ENCODE data around the gene NOXA1.
"Not testable (repeated sequence)": the region's sequence is repeated elsewhere in the genome, so short reads cannot be mapped to it uniquely, and the experiment has no call there.

Gene NOXA1, protein sequence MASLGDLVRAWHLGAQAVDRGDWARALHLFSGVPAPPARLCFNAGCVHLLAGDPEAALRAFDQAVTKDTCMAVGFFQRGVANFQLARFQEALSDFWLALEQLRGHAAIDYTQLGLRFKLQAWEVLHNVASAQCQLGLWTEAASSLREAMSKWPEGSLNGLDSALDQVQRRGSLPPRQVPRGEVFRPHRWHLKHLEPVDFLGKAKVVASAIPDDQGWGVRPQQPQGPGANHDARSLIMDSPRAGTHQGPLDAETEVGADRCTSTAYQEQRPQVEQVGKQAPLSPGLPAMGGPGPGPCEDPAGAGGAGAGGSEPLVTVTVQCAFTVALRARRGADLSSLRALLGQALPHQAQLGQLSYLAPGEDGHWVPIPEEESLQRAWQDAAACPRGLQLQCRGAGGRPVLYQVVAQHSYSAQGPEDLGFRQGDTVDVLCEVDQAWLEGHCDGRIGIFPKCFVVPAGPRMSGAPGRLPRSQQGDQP

DNA sequence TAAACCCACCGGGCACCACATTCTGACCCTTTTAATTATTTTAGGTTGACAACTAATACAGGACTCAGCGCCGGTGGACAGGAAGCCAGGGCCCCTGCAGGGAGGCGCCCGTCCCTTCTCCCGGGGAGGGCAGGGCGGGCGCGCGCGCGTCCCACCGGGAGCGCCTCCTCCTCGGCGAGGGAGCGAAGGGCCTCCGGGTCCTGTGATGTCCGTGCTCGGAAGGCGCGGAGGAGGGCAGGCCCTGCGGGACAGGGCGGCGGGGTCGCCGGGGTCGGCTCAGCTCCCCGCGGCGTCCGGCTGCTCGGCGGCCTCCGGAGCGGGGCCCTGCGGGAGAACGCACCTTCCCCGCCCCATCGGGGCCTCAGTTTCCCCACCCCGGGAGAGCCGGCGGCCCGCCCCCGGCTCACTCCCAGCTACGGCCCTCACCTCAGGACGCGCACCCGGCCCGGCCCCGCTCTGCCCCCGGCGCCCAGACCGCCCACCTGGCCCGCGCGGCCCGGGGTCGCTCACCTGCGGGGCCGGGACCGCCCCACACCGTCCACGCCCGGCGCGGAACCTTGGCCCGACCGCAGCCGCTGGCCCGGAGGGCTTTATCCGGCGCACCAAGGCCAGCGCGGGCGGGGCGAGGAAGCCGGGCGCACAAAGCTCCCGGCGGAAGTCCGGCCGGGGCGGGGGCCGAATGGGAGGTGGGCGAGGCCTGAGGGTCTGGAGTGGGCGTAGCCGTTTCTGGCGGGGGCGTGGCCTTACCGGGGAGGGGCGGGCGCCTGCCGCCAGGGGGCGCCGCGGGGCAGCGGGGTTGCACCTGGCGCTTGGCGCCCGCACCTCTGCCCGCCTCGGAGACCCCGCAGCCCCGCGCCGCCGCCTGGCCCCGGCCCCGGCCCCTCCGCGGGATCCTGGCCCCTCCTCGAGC is at the start of gene NOXA1, which contains the start of gene EXD3:
NOXA1 (plus strand) TSS at position 790 of the 910 bp plus-strand sequence. CDS start 137 bp downstream, outside the sequence.
EXD3 (minus strand) TSS at position 559 of the 910 bp plus-strand sequence. CDS start 27,805 bp downstream, outside the sequence.
- peak; percentile 70 for DNase-seq (ENCODE audit: low read depth)
- TF ChIP-seq, protein P1, sequence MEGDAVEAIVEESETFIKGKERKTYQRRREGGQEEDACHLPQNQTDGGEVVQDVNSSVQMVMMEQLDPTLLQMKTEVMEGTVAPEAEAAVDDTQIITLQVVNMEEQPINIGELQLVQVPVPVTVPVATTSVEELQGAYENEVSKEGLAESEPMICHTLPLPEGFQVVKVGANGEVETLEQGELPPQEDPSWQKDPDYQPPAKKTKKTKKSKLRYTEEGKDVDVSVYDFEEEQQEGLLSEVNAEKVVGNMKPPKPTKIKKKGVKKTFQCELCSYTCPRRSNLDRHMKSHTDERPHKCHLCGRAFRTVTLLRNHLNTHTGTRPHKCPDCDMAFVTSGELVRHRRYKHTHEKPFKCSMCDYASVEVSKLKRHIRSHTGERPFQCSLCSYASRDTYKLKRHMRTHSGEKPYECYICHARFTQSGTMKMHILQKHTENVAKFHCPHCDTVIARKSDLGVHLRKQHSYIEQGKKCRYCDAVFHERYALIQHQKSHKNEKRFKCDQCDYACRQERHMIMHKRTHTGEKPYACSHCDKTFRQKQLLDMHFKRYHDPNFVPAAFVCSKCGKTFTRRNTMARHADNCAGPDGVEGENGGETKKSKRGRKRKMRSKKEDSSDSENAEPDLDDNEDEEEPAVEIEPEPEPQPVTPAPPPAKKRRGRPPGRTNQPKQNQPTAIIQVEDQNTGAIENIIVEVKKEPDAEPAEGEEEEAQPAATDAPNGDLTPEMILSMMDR (IDR thresholded peaks at IDR 0.05; ENCODE audit: low read depth, low read length, missing control alignments), result peak; percentile 52
- H3K4me3 ChIP-seq (ENCODE audit: low read depth, low read length), result peak within 1 kb of the TSS; percentile 66
- in situ Hi-C loops (cut with HindIII; ENCODE audit: low sequenced_read_pairs), result no loop called here

DNA sequence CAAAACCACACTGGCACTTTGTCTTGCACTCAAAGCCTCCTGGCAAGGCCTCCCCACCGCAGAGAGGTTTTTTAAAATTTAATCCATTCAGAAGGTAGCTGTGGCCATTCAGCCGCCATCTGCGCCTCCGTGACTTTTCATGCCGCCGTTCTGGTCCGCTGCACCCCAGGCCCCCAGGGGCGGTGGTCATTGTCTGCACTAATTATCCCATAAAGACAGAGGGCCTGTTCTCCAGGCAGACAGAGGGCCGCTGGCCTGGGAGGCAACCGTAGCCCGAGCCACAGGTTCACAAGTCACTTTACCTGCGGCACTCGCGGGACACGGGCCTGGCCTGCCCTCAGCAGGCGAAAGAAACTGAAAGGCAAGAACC is 49.6 kb upstream of the NOXA1 start:
- H3K4me3 ChIP-seq (ENCODE audit: low read depth, low read length), result no peak overlapping the region
- in situ Hi-C loops (cut with HindIII; ENCODE audit: low sequenced_read_pairs), result no loop called here
- no peak for DNase-seq (ENCODE audit: low read depth)
- TF ChIP-seq, protein P1 (IDR thresholded peaks at IDR 0.05; ENCODE audit: low read depth, low read length, missing control alignments), result no peak

DNA sequence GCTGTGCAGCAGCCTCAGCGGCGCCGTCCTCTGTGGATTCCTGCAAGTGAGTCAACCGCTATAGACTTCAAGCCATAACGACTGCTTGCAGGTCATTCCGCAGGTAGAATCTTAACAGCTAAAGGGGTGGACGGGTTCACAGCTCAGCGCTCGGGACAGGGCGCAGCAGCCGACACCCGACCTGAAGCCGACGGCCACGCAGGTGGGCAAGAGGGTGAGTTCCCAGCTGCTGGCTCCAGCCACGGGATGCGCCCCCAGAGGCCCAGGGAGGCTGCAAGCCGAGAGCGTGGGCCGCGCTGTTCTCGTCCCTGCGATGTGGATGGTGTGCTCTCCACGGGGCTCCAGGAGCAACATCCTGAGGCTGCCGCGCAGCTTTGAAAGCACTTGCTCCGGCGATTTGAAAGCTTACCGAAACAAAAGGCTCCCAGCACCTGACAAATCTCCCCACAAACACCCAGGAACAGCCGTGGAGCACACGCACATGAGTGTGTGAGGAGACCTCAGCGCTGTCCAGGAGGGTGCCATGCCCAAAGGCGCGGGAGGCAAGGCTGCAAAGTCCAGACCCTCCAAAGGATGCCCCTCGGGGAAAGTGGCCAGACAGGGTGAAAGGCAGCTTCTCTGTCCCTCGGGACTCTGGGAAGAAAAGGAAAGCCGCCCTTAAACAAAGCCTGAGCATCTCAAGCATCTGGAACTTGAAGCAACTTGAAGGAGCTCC is 48.9 kb upstream of the NOXA1 start:
- no peak overlapping the region for H3K4me3 ChIP-seq (ENCODE audit: low read depth, low read length)
- in situ Hi-C loops (cut with HindIII; ENCODE audit: low sequenced_read_pairs), result no loop called here
- DNase-seq (ENCODE audit: low read depth), result no peak
- TF ChIP-seq, protein P1 (IDR thresholded peaks at IDR 0.05; ENCODE audit: low read depth, low read length, missing control alignments), result no peak

DNA sequence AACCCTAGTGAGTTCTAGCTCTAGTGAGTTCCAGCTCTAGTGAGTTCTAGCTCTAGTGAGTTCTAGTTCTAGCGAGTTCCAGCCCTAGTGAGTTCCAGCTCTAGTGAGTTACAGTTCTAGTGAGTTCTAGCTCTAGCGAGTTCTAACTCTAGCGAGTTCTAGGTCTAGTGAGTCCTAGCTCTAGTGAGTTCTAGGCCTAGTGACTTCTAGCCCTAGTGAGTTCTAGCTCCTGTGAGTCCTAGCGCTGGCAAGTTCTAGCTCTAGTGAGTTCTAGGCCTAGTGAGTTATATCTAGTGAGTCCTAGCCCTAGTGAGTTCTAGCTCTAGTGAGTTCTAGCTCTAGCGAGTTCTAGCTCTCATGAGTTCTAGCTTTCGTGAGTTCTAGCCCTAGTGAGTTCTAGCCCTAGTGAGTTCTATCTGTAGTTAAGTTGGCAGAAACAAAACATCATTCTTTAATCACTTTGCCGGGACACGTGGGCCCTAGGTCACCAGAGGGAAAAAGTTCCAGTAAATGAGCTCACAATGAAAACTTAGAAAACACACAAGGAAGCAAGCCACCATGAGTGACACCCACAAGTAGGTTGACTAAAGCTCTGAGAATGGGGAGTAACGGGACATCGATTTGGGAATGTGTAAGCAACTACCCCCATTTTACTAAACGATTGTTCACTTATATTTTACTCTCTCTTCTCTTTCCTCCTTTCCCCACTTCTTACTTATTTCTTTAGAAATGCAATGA is 47.7 kb upstream of the NOXA1 start:
- DNase-seq (ENCODE audit: low read depth), result no peak
- in situ Hi-C loops (cut with HindIII; ENCODE audit: low sequenced_read_pairs), result no loop called here
- H3K4me3 ChIP-seq (ENCODE audit: low read depth, low read length), result no peak overlapping the region
- TF ChIP-seq, protein P1 (IDR thresholded peaks at IDR 0.05; ENCODE audit: low read depth, low read length, missing control alignments), result no peak

DNA sequence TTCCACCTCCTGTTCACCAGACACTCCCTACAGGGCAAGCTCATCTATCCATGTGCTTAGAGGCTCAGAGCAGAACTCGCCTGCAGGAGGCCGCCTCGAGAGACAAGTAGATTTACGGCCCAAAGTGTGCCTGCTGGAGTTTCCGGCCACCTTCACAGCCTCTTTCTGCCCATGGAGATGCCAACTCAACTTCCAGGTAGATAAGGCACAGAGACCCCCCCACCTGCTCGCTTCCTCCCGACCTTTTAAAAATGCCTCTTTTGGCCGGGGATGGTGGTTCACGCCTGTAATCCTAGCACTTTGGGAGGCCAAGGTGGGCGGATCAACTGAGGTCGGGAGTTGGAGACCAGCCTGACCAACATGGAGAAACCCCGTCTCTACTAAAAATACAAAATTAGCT is 46.8 kb upstream of the NOXA1 start:
- H3K4me3 ChIP-seq (ENCODE audit: low read depth, low read length), result no peak overlapping the region
- in situ Hi-C loops (cut with HindIII; ENCODE audit: low sequenced_read_pairs), result no loop called here

DNA sequence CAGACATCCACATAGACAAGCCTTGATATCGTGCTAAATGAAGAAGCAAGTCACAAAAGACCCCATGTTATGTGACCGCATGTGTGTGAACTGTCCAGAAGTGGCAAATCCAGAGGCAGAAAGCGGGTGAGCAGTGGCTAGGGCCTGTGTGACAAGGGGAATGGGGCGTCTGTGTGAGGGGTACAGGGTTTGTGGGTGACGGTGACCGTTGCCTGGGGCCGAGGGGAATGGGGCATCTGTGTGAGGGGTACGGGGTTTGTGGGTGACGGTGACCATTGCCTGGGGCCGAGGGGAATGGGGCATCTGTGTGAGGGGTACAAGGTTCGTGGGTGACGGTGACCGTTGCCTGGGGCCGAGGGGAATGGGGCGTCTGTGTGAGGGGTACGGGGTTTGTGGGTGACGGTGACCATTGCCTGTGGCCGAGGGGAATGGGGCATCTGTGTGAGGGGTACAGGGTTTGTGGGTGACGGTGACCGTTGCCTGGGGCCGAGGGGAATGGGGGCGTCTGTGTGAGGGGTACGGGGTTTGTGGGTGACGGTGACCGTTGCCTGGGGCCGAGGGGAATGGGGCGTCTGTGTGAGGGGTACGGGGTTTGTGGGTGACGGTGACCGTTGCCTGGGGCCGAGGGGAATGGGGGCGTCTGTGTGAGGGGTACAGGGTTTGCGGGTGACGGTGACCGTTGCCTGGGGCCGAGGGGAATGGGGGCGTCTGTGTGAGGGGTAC is 44.3 kb upstream of the NOXA1 start:
- H3K4me3 ChIP-seq (ENCODE audit: low read depth, low read length); in situ Hi-C loops (cut with HindIII; ENCODE audit: low sequenced_read_pairs); DNase-seq (ENCODE audit: low read depth): not testable (repeated sequence)

More for the DNA sequence above, 46.8 kb upstream of the NOXA1 start:
- no peak for DNase-seq (ENCODE audit: low read depth)
- TF ChIP-seq, protein P1 (IDR thresholded peaks at IDR 0.05; ENCODE audit: low read depth, low read length, missing control alignments), result no peak

All from astrocyte of the cerebellum (primary cell).